ENCODE results near the gene CCDC30.

- TF ChIP-seq CTCF (conservative IDR thresholded peaks at IDR 0.05; ENCODE audit: low read length) (no peak), EZH2phosphoT487 (IDR thresholded peaks at IDR 0.05; ENCODE audit: borderline replicate concordance) (no peak)
Measured at GRCh38 chr1:42463921-42464320, 835 bp downstream of the CCDC30 start.
